ENCODE measurements around the gene COX5A.

GRCh38 chr15:74958320-74958907, 20.5 kb upstream of the COX5A start:
- TF ChIP-seq, protein P1, sequence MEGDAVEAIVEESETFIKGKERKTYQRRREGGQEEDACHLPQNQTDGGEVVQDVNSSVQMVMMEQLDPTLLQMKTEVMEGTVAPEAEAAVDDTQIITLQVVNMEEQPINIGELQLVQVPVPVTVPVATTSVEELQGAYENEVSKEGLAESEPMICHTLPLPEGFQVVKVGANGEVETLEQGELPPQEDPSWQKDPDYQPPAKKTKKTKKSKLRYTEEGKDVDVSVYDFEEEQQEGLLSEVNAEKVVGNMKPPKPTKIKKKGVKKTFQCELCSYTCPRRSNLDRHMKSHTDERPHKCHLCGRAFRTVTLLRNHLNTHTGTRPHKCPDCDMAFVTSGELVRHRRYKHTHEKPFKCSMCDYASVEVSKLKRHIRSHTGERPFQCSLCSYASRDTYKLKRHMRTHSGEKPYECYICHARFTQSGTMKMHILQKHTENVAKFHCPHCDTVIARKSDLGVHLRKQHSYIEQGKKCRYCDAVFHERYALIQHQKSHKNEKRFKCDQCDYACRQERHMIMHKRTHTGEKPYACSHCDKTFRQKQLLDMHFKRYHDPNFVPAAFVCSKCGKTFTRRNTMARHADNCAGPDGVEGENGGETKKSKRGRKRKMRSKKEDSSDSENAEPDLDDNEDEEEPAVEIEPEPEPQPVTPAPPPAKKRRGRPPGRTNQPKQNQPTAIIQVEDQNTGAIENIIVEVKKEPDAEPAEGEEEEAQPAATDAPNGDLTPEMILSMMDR (IDR thresholded peaks at IDR 0.05), result no peak
- TF ChIP-seq POLR2A (IDR thresholded peaks at IDR 0.05), result no peak

All from testis (tissue), 2 donors.